GM21367 (cell line): ENCODE results near the gene GJD2.

Experiments
- ATAC-seq: cut with Tn5 transposase; IDR thresholded peaks from one replicate; pipeline ENCODE4 v1.9.1; 2021; ENCODE audit not compliant: unreplicated experiment

The GJD2 gene

DNA sequence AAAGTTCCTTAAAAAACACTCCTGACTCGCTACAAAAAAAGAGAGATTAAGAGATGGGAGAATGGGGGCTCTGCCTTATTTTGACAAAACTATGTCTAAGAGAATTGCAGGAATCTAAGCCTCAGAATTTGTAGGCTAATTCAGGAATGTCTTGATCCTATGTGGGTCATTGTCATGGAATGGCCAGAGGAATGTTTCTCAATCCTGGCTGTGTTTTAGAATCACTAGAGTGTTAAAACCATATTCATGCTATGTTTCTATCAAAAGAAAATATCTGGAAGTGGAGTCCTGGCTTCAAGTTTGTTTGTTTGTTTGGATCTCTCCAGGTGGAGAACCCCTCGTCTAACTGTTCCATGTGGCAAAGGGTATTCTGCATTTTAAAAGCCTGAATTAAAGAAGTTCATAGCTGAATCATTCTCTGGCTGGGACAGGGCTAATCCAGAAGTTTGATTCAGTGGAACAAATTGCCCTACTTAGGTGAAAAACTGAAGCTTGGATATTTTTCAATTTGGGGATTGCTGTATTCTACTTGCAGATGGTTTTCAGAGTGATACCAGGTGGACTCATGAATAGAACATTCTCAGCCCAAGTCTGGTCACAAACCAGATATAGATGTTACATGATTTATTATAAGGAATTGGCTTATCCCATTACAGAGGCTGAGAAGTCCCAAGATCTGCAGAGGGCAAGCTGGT lies 28.2 kb downstream of the GJD2 start:
- ATAC-seq, result no peak

DNA sequence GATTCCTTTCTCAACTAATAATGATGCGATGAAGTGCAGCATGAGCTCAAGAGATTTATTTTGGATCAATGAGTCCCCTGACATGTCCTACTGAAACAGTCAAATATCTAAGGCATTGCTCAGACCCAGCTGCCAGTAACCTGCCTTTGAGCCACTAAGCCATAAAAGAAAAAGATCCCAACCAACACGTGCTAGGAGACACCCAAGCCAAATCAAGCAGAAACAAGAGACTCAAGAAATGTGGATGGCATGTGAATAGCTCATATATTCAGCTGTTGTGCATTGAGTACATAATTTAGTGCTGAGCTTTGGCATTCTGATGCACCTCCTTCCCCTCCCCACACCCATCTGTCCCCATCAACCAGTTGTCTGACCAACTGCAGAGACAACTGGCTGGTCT lies 29.2 kb downstream of the GJD2 start:
- no peak for ATAC-seq

DNA sequence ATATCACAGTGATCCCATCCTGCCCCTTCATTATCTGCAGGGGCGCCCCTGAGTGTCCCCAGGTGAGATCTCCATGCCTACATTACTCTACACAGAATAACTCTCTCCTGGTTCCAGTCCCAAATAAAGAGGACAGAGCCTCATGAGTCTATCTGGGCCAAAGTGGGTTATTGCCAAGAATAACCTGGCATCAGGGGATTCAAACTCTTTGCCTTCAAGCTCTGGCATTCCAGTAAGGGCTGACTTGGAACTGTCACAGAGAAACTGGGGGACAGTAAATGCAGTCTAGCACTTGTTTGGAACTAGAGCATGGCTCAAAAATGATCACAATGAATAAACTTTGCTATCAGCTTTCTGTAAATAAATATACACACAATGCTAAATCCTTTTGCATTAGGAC lies 30.3 kb downstream of the GJD2 start:
- ATAC-seq, result no peak

- ATAC-seq, result no peak
Observed at GRCh38 chr15:34722439-34722836, 32.4 kb downstream of the GJD2 start.

DNA sequence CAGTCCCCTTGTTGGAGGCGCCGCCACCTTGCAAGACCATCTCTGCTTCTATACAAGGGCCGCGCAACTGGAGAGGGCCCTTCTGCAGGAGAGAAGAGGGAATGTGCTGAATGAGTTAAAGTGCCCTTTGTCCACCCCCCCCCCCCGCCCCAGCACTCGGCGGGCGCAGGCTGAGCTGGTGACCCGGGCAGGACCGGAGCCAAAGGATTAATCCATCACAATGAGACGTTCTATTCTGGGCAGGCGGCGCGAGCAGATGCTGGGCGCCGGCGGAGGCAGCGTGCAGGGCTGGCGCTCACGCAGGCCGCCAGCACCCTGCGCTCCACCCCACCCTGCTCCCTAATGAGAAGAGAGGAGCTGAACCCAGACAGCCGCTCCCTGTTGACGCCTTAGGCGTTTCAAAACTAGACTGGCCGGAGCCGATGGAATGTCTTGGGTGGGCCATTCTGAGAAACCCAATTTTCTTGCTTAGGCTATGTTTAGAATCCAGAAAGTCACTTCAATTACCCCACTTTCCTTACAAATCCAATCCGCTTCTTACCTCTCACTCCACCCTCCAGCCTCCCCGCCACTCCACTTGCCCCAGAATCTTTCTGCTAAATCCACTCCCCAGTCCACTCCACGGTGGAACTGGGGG lies 32.9 kb downstream of the GJD2 start:
- no peak for ATAC-seq

GRCh38 chr15:34721157-34721801 lies 33.5 kb downstream of the GJD2 start:
- no peak for ATAC-seq

DNA sequence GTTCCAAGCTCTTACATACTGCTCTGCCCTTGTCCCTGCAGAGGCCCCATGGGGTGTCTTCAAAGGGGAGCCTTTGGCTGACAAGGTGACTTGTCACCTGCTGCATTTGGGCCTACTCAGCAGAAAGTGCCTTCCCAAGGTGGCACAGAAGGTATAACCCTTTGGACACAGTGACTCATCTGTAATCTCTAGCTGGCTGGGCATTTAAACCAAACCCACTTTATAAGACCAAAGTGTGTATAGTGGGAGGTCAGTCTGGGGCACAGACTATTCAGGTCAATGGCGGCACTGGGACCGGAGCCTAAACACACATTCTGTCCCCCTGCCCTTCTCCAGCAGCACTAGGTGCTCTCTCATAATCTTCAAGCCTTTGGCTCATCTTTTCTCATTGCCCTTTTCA lies 35.1 kb downstream of the GJD2 start:
- no peak for ATAC-seq

- no peak for ATAC-seq
Observed at GRCh38 chr15:34718681-34719665, 35.8 kb downstream of the GJD2 start.

DNA sequence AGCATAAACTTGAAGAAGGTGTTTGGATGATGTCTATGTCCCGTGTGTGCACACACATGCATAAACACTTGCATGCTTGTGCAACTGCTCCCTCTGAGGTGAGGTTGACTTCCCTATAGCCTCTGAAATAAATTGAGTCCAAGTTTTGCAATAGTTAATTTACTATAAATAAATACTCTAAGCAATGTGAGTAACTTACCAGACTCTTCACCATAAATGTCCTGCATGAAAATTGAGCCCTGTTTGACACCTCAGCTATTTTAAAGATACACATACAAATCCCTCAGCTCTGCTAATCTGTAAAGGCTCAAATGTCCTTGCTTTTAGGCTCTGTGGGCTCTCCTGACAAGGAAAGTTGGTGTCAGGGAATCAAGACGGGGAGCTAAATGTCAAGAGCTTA lies 37.1 kb downstream of the GJD2 start:
- no peak for ATAC-seq

DNA sequence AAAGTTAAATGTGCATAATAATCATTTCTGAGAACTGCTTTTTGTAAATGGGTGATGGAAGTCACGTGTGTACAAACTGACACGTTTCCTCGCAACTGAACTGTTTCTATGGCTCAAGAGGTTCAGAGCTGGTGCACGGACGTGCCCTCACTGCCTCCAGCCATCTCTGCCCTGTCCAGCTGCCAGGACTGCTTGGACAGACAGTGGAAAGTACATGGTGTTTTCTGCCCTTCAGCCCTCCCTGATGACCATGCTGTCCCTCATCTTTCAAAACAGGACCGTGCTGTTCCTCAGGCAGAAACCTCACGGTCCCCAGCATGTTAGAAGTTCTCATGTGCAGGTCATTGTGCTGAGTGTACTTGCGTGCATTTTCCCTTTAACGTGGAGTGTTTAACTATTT lies 38.7 kb downstream of the GJD2 start:
- no peak for ATAC-seq

DNA sequence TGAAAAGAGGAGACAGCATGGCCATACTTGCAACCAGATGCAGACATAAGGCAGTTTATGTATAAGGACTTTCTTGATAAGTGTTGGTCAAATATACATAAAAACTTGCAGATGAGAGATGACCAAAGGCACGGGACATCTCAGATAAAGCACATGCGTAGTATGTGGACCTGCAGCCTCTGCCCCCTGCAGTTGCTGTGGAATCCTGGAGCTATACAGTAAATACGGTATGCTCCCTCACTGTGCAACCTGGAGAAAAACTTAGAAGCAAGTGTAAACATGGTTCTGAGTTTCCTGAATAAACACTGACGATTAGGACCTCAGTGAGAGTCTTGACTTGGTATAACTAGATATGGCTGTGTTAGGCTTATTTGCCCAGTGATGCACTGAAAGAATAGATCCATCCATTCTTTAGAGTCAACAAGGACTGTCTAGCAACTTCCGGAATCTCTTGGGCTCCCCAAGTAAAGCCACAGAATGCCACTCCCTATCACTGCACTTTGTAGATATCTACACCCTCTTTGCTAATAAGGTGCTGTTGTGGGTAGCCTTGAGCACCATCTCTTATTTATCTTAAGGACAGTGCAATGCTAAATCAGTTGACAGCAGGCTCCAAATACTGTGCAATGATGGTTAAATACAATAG lies 40.2 kb downstream of the GJD2 start:
- no peak for ATAC-seq

DNA sequence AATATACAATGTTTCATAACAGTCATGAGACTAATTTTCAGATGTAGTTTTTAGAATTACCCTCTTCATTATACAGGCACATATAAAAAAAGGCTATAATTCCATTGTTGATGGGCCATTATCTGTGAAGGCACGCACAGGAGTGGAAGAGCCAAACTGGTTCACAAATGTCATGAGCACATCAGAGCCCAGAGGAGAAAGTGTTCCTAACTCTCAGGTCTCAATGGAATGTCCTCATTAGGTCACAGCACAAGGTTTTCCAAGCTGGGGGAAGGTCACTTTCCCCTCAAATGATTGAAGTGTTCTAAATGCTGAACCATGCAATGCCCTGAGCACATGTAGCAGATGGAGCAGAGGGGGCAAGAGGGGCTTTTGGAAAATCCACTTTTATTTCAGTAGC lies 41.2 kb downstream of the GJD2 start:
- ATAC-seq, result no peak

GRCh38 chr15:34709866-34710265 lies 44.9 kb downstream of the GJD2 start:
- ATAC-seq, result no peak

GRCh38 chr15:34708422-34708821 lies 46.4 kb downstream of the GJD2 start:
- ATAC-seq, result no peak

GRCh38 chr15:34701536-34701935 lies 53.3 kb downstream of the GJD2 start:
- no peak for ATAC-seq
